WERI-Rb-1 (cell line): ENCODE data around the gene ATP2A2.
A peak's percentile ranks its signal among the peaks of the same experiment; 100 is the strongest.

ENCODE experiments used
- DNase-seq: peaks from one replicate; pipeline ENCODE4 v3.0.0-alpha.2; 2020
- H3K27ac ChIP-seq: fragments of 250-450 bp; sonication (Bioruptor Pico); 2 replicates; pipeline ENCODE4 v1.5.1; 2020; ENCODE audit warnings: mild to moderate bottlenecking, moderate library complexity
- H3K27me3 ChIP-seq: fragments of 250-450 bp; sonication (Bioruptor Pico); 2 replicates; pipeline ENCODE4 v1.5.1; 2021; ENCODE audit warnings: mild to moderate bottlenecking, low read depth, moderate library complexity; ENCODE audit not compliant: insufficient read depth, severe bottlenecking
- H3K36me3 ChIP-seq: fragments of 250-450 bp; sonication (Bioruptor Pico); 2 replicates; pipeline ENCODE4 v1.5.1; 2020; ENCODE audit warnings: mild to moderate bottlenecking, moderate library complexity
- H3K4me3 ChIP-seq: 2 replicates; pipeline ENCODE4 v1.5.1; 2011; ENCODE audit warnings: low read depth, mild to moderate bottlenecking, control low read depth, low read length
- H3K9me3 ChIP-seq: fragments of 250-450 bp; sonication (Bioruptor Pico); 2 replicates; pipeline ENCODE4 v1.5.1; 2021; ENCODE audit warnings: mild to moderate bottlenecking, moderate library complexity; ENCODE audit not compliant: severe bottlenecking
- TF ChIP-seq, protein P1 (sequence below): IDR thresholded peaks from 2 replicates; pipeline ENCODE4 v1.5.1; 2011; ENCODE audit warnings: low read depth, mild to moderate bottlenecking, control low read depth, inconsistent platforms, low read length

Gene ATP2A2

DNA sequence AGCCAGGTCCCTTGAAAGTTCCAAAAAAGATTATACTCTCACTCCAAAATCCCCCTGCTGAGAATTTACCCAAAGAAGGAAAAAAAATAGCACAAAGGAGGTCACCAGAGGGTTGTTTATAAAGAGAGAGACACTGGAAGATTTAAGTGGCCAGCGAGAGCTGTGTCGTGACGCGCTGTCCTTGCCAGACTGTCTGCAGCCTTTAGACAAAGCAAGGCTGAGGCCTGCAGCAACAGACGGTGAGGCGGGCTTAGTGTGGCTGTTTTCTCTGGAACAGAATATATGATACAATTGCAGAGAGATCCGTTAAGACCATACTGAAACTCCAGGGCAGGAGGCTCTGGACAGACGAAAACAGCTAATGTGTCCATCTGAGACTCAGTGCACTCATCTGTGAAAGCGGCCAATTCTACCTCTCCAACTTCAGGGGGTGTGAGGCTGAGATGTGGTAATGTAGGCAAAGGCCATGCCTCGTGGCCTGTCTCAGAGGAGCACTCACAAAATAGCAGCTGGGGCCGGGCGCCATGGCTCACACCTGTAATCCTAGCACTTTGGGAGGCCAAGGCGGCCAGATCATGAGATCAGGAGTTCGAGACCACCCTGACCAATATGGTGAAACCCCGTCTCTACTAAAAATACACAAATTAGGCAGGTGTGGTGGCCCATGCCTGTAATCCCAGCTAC lies 86.3 kb downstream of the ATP2A2 start:
- TF ChIP-seq, protein P1, sequence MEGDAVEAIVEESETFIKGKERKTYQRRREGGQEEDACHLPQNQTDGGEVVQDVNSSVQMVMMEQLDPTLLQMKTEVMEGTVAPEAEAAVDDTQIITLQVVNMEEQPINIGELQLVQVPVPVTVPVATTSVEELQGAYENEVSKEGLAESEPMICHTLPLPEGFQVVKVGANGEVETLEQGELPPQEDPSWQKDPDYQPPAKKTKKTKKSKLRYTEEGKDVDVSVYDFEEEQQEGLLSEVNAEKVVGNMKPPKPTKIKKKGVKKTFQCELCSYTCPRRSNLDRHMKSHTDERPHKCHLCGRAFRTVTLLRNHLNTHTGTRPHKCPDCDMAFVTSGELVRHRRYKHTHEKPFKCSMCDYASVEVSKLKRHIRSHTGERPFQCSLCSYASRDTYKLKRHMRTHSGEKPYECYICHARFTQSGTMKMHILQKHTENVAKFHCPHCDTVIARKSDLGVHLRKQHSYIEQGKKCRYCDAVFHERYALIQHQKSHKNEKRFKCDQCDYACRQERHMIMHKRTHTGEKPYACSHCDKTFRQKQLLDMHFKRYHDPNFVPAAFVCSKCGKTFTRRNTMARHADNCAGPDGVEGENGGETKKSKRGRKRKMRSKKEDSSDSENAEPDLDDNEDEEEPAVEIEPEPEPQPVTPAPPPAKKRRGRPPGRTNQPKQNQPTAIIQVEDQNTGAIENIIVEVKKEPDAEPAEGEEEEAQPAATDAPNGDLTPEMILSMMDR: no peak
- Histone ChIP-seq H3K27me3 (no peaks in the 10 kb centered on the region), H3K27ac (peak overlapping the region; percentile 98), H3K4me3 (peak overlapping the region; percentile 14; the same call in 1 of the 2 replicates), H3K36me3 (peaks cover 27% of the 10 kb centered on the region), H3K9me3 (no peaks in the 10 kb centered on the region)
- DNase-seq: peak; percentile 93

DNA sequence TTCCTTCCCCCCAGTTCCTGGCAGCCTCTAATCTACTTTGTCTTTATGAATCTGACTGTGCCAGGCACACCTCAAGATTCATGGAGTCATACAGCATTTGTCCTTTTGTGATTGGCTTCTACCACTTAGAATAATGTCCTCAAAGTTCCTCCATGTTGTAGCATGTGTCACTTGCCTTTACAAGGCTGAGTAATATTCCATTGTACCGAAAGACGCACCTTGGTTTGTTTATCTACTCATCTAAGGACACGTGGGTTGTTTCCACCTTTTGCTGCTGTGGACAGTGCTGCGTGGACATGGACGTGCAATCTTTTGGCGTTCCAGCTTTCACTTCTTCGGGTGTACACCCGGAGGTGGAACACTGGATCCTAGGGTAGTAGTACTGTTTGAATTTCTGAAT lies 88.9 kb downstream of the ATP2A2 start:
- Histone ChIP-seq H3K27ac (peak overlapping the region; percentile 73), H3K27me3 (no peaks in the 10 kb centered on the region), H3K36me3 (peaks cover 54% of the 10 kb centered on the region), H3K4me3 (no peak overlapping the region), H3K9me3 (no peaks in the 10 kb centered on the region)
- TF ChIP-seq, protein P1: no peak
- DNase-seq: no peak

DNA sequence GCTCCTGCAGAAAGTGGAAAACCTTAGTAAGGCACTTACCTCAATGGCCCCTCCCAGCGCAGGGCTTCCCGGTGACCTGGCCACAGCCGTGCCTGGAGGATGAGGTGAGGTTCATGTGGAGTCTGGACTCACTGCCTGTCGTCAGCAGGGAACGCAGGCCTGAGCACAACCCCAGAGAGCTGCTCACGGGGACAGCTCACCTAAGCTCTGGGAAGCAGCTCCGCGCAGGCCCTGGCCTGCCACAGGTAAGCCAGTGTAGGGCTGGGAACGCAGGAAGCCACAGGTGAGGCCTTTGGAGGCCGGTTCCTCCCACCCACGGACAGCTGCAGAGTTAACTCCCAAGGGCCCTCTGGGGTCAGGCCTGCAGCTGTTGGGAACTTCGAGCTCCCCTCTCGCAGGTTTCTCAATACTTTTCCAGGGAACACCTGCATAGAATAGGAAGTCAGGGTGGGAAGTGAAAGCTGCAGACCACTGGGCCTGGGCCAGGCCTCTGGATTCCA lies 89.7 kb downstream of the ATP2A2 start:
- TF ChIP-seq, protein P1: no peak
- DNase-seq: no peak
- Histone ChIP-seq H3K4me3 (no peak overlapping the region), H3K9me3 (no peaks in the 10 kb centered on the region), H3K27ac (peak overlapping the region; percentile 73), H3K36me3 (peaks cover 62% of the 10 kb centered on the region), H3K27me3 (no peaks in the 10 kb centered on the region)

DNA sequence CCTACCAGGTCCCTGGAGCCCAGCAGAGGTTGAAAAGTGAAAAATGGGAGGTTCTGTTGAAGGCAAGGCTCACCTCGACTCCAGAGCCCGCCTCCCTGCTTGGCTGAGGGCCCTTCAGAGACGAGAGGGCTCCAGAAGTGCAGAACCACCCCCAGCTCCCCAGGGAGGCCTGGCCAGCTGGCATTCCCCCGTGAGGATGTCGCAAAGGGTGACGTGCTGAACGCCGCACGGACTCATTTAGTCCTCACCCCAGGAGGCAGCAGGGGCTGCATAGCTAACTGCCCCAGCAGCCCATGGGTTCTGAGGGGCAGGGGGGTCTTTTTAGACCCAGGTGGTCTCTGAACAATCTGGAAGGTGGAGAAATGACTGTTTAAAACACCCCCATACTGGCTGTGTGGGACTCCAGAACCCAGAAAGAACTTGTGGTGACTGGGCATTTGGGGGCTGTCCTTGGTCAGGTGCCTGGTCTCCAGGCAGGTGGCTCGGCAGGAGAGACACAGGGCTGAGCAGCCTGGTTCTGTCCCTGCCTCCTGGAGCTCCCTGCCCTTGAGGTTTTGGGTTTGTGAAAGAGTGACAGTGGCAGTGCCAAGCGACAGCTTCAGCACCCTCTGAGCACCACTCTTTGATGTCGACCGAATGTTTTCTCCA lies 90.5 kb downstream of the ATP2A2 start:
- TF ChIP-seq, protein P1: no peak
- Histone ChIP-seq H3K4me3 (no peak overlapping the region), H3K27me3 (no peaks in the 10 kb centered on the region), H3K9me3 (no peaks in the 10 kb centered on the region), H3K27ac (peak overlapping the region; percentile 73), H3K36me3 (peaks cover 67% of the 10 kb centered on the region)
- no peak for DNase-seq

DNA sequence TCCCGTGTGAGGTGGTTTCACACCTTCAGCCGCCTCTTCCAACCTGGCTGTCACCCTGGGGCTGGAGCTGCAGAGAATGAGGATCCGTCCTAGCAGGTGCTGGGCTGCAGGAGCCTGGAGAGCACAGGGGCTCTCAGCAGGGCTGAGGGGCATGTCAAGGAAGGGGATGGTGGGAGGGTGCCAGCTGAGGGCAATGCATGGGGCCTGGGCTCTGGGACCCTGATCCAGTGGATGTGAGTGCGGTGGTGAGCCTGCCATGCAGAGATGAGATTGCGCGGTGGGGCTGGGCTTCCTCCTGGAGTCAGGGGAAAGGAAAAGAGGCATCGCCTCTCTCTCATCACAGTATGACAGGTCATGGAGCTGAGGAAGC lies 91.0 kb downstream of the ATP2A2 start:
- Histone ChIP-seq H3K4me3 (no peak overlapping the region), H3K27ac (no peak overlapping the region; the same call in none of the 2 replicates), H3K36me3 (peaks cover 72% of the 10 kb centered on the region), H3K9me3 (no peaks in the 10 kb centered on the region), H3K27me3 (no peaks in the 10 kb centered on the region)
- DNase-seq: no peak
- TF ChIP-seq, protein P1: no peak
